Keratinocyte (primary cell): ENCODE data around the gene GSTA1. TPM values are rescaled to one million over a fixed set of nuclear protein-coding genes. Genes with fewer than 3 reads are reported as not detected.
"Not testable (repeated sequence)": the region's sequence is repeated elsewhere in the genome, so short reads cannot be mapped to it uniquely, and the experiment has no call there.

Source experiments
- DNase-seq: peaks from one replicate; pipeline ENCODE4 v3.0.0-alpha.2; 2011; ENCODE audit warnings: low read depth, missing footprints, low spot score
- FAIRE-seq: peaks from 2 replicates; lab custom pipeline; 2011; peaks lifted over from hg19 to GRCh38; lab: Jason Lieb, UNC
- H2AFZ ChIP-seq: 2 replicates; pipeline ENCODE4 v1.6.0; 2012; ENCODE audit warnings: low read length, control low read depth, inconsistent platforms; ENCODE audit not compliant: control insufficient read depth
- H3K27ac ChIP-seq: 2 replicates; pipeline ENCODE4 v1.5.1; 2011; ENCODE audit warnings: low read length; ENCODE audit not compliant: control insufficient read depth, insufficient read depth
- H3K27me3 ChIP-seq: 3 replicates; pipeline ENCODE4 v1.6.0; 2011; ENCODE audit warnings: low read length; ENCODE audit not compliant: control insufficient read depth, insufficient read depth; ENCODE audit errors: extremely low read depth
- H3K36me3 ChIP-seq, 2 experiments: 2 replicates in 1 of 2; 3 replicates in 1 of 2; pipeline ENCODE4 v1.5.1; 2011; ENCODE audit warnings: low read length in 2 of 2, mild to moderate bottlenecking in 1 of 2; ENCODE audit not compliant: control insufficient read depth in 2 of 2, insufficient read depth in 2 of 2; ENCODE audit errors: extremely low read depth in 1 of 2
- H3K4me1 ChIP-seq: 3 replicates; pipeline ENCODE4 v1.5.1; 2011; ENCODE audit warnings: low read length; ENCODE audit not compliant: control insufficient read depth, insufficient read depth; ENCODE audit errors: extremely low read depth
- H3K4me2 ChIP-seq: 3 replicates; pipeline ENCODE4 v1.6.0; 2011; ENCODE audit warnings: low read depth, low read length; ENCODE audit not compliant: control insufficient read depth, insufficient read depth; ENCODE audit errors: extremely low read depth
- H3K4me3 ChIP-seq, 3 experiments: fragments of 200-600 bp in 1 of 3; sonication (generic) in 1 of 3; 2 replicates in 2 of 3; 3 replicates in 1 of 3; pipeline ENCODE4 v1.5.1; 2011 to 2016; ENCODE audit warnings: low read length in 3 of 3, mild to moderate bottlenecking in 3 of 3, control low read depth in 2 of 3, inconsistent platforms in 1 of 3, low read depth in 1 of 3, mixed read lengths in 1 of 3, mixed run types in 1 of 3, moderate library complexity in 1 of 3; ENCODE audit not compliant: control insufficient read depth in 2 of 3, insufficient read depth in 2 of 3; ENCODE audit errors: extremely low read depth in 1 of 3
- H3K79me2 ChIP-seq: 2 replicates; pipeline ENCODE4 v1.6.0; 2012; ENCODE audit warnings: low read length; ENCODE audit not compliant: control insufficient read depth, insufficient read depth
- H3K9ac ChIP-seq: 3 replicates; pipeline ENCODE4 v1.6.0; 2011; ENCODE audit warnings: low read length; ENCODE audit not compliant: control insufficient read depth, insufficient read depth; ENCODE audit errors: extremely low read depth
- H3K9me1 ChIP-seq: 3 replicates; pipeline ENCODE4 v1.6.0; 2011; ENCODE audit warnings: low read length; ENCODE audit not compliant: control insufficient read depth, insufficient read depth; ENCODE audit errors: extremely low read depth
- H3K9me3 ChIP-seq: 2 replicates; pipeline ENCODE4 v1.5.1; 2012; ENCODE audit warnings: low read depth, low read length; ENCODE audit not compliant: control insufficient read depth
- H4K20me1 ChIP-seq: 3 replicates; pipeline ENCODE4 v1.6.0; 2011; ENCODE audit warnings: low read length; ENCODE audit not compliant: control insufficient read depth, insufficient read depth; ENCODE audit errors: extremely low read depth
- CTCF ChIP-seq, 3 experiments: IDR thresholded peaks in 1 of 3; conservative IDR thresholded peaks in 1 of 3; optimal IDR thresholded peaks in 1 of 3; 2 replicates in 2 of 3; 3 replicates in 1 of 3; pipeline versions ENCODE3 to v1.5.1; 2011; ENCODE audit warnings: low read length in 3 of 3, mild to moderate bottlenecking in 3 of 3, moderate library complexity in 2 of 3, control low read depth in 1 of 3, inconsistent platforms in 1 of 3; ENCODE audit not compliant: insufficient read depth in 2 of 3; ENCODE audit errors: extremely low read depth in 1 of 3
- EZH2 ChIP-seq: IDR thresholded peaks from one replicate; pipeline ENCODE4 v1.6.1; 2012; ENCODE audit warnings: inconsistent platforms, mild to moderate bottlenecking, low read length, moderate library complexity
- dilution Hi-C: fragments of 300-500 bp; cut with MboI; formaldehyde crosslinking; loops from one replicate; pipeline ENCODE4 v1.7.0; 2020; ENCODE audit warnings: low sequenced_read_pairs; ENCODE audit not compliant: extremely low pct_ligation_motif_present
- polyA plus RNA-seq, 5 experiments: library from polyadenylated mRNA; depleted of rRNA in 3 of 5; stranded (reverse) in 3 of 5; stranded (forward) in 1 of 5; unstranded in 1 of 5; fragments of >200 nt; gene quantifications; 1 replicate in 1 of 5; 2 replicates in 3 of 5; 3 replicates in 1 of 5; pipeline versions ENCODE4 v1.2.1 to v1.2.3, GENCODE V29; 2011 to 2012; ENCODE audit warnings: missing spikeins in 2 of 5, low read depth in 1 of 5, low replicate concordance in 1 of 5

Gene GSTA1
- polyA plus RNA-seq, 1 donor (not counting 4 experiments of a cell fraction or from before 2014, with no cell fraction given), result not detected

- no peak overlapping the region for H3K27ac ChIP-seq
- H3K9me3 ChIP-seq, result no peaks in the 10 kb centered on the region
- H2AFZ ChIP-seq, result no peak overlapping the region
- no peak overlapping the region for H3K4me3 ChIP-seq
- FAIRE-seq (no peak), DNase-seq (no peak)
- dilution Hi-C loops, result no loop called here
- TF ChIP-seq CTCF (optimal IDR thresholded peaks at IDR 0.05 in 1 of 3, IDR thresholded peaks at IDR 0.05 in 1 of 3, conservative IDR thresholded peaks at IDR 0.05 in 1 of 3; ENCODE audit: extremely low read depth in 1 of 3, insufficient read depth in 2 of 3, low read length in 3 of 3) (no peak), EZH2 (no peak)
- no peaks in the 10 kb centered on the region for H4K20me1 ChIP-seq
- H3K4me2 ChIP-seq, result no peak overlapping the region
- no peaks in the 10 kb centered on the region for H3K9me1 ChIP-seq
- no peaks in the 10 kb centered on the region for H3K4me1 ChIP-seq
- no peak overlapping the region for H3K9ac ChIP-seq
- H3K27me3 ChIP-seq, result no peaks in the 10 kb centered on the region
- no peaks in the 10 kb centered on the region for H3K36me3 ChIP-seq
- no peaks in the 10 kb centered on the region for H3K79me2 ChIP-seq
Measured at GRCh38 chr6:52829046-52829817, 25.6 kb upstream of the GSTA1 start.

GRCh38 chr6:52828621-52829020 lies 25.0 kb upstream of the GSTA1 start:
- H3K79me2 ChIP-seq, FAIRE-seq, H2AFZ ChIP-seq, H3K4me1 ChIP-seq, H3K9me1 ChIP-seq, H4K20me1 ChIP-seq, H3K27me3 ChIP-seq, H3K36me3 ChIP-seq, dilution Hi-C loops, DNase-seq, H3K27ac ChIP-seq, H3K4me2 ChIP-seq, H3K9me3 ChIP-seq, H3K4me3 ChIP-seq, H3K9ac ChIP-seq: not testable (repeated sequence)

GRCh38 chr6:52827073-52827783 lies 23.6 kb upstream of the GSTA1 start:
- DNase-seq, H3K9me1 ChIP-seq, H3K27ac ChIP-seq, H3K9me3 ChIP-seq, H3K79me2 ChIP-seq, H3K27me3 ChIP-seq, H2AFZ ChIP-seq, H3K4me1 ChIP-seq, FAIRE-seq, H3K4me2 ChIP-seq, H3K4me3 ChIP-seq, H3K9ac ChIP-seq, H4K20me1 ChIP-seq, dilution Hi-C loops, H3K36me3 ChIP-seq: not testable (repeated sequence)
